HEK293 (cell line): ENCODE results near the gene MRPL55.
"Not testable (repeated sequence)": the region's sequence is repeated elsewhere in the genome, so short reads cannot be mapped to it uniquely, and the experiment has no call there.

ENCODE experiments used
- BCL11A ChIP-seq: fragments of 450-650 bp; formaldehyde crosslinking; IDR thresholded peaks from 2 replicates; pipeline ENCODE4 v1.5.1; 2016; ENCODE audit warnings: low read depth, missing biosample characterization, missing genetic modification characterization
- CTCF ChIP-seq: fragments of 450-650 bp; formaldehyde crosslinking; IDR thresholded peaks from 2 replicates; pipeline ENCODE4 v1.5.1; 2016; ENCODE audit warnings: missing biosample characterization, missing genetic modification characterization
- GLI4 ChIP-seq: fragments of 450-650 bp; formaldehyde crosslinking; IDR thresholded peaks from 2 replicates; pipeline ENCODE4 v1.5.1; 2016; ENCODE audit warnings: missing biosample characterization, missing genetic modification characterization
- KLF8 ChIP-seq: fragments of 450-650 bp; formaldehyde crosslinking; IDR thresholded peaks from 2 replicates; pipeline ENCODE4 v1.5.1; 2016; ENCODE audit warnings: missing biosample characterization, missing genetic modification characterization
- PBX3 ChIP-seq: sonication (generic); formaldehyde crosslinking; IDR thresholded peaks from 2 replicates; pipeline ENCODE4 v1.8.1; 2022; ENCODE audit warnings: mild to moderate bottlenecking, moderate library complexity, missing genetic modification reagents
- SP2 ChIP-seq: fragments of 450-650 bp; formaldehyde crosslinking; IDR thresholded peaks from 2 replicates; pipeline ENCODE4 v1.5.1; 2016; ENCODE audit warnings: missing biosample characterization, missing genetic modification characterization
- ZNF302 ChIP-seq: fragments of 450-650 bp; formaldehyde crosslinking; IDR thresholded peaks from 2 replicates; pipeline ENCODE4 v1.5.1; 2016; ENCODE audit warnings: missing biosample characterization, missing genetic modification characterization, low read depth
- ZNF335 ChIP-seq: fragments of 450-650 bp; formaldehyde crosslinking; conservative IDR thresholded peaks from 2 replicates; pipeline ENCODE4 v1.5.1; 2016; ENCODE audit warnings: missing biosample characterization, missing genetic modification characterization
- ZNF585B ChIP-seq: fragments of 450-650 bp; formaldehyde crosslinking; IDR thresholded peaks from 2 replicates; pipeline ENCODE4 v1.5.1; 2016; ENCODE audit warnings: missing biosample characterization, missing genetic modification characterization
- ZNF747 ChIP-seq: fragments of 450-650 bp; formaldehyde crosslinking; IDR thresholded peaks from 2 replicates; pipeline ENCODE4 v1.5.1; 2016; ENCODE audit warnings: missing biosample characterization, missing genetic modification characterization

- not testable (repeated sequence) for TF ChIP-seq ZNF585B (tag by site-specific recombination); CTCF (tag by site-specific recombination); KLF8 (tag by site-specific recombination); ZNF302; GLI4 (tag by site-specific recombination); BCL11A (tag by site-specific recombination); ZNF335 (tag by site-specific recombination); SP2 (tag by site-specific recombination); PBX3; ZNF747
Observed at GRCh38 chr1:228111315-228111714, 2.2 kb upstream of the MRPL55 start.
